NCI-H1436 (cell line): ENCODE results near the gene KIF5A.
A peak's percentile ranks its signal among the peaks of the same experiment; 100 is the strongest.
"Not testable (repeated sequence)": the region's sequence is repeated elsewhere in the genome, so short reads cannot be mapped to it uniquely, and the experiment has no call there.

Source experiments
- DNase-seq: peaks from one replicate; lab custom pipeline; 2025; lab: John Stamatoyannopoulos, UW

Gene KIF5A

DNA sequence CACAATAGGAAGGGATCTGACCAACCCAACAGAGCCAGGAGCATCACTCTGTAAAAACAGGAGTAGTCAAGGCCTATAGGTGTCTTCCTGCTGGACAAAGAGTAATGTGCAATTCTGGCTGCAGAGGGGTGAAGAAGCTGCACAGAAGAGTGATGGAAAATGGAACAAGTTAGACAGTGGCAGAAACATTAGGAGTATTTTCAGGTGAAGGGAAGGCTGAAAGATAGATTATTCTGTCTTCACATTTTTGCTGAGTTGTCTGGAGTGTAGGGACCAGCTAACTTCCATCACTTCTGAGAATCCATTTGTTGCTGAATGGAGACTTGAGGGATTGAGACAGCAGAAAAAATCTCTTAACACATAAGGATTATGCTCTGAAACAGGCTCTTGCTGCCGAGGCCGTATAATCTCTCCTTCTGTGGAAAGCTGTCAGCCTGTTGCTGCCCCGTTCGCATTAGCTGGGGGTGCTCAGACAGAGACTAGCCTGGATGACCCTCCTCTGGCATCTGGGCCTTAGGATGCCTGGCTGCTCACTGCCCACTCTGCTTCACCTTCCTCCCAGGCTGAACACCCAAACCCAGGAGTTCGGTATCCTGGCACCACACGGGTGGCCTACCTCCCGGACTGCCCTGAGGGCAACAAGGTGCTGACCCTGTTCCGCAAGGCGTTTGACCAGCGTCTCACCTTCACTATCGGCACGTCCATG is 58.3 kb downstream of the KIF5A start:
- no peak for DNase-seq

GRCh38 chr12:57609101-57609780 is 59.4 kb downstream of the KIF5A start:
- DNase-seq: no peak

DNA sequence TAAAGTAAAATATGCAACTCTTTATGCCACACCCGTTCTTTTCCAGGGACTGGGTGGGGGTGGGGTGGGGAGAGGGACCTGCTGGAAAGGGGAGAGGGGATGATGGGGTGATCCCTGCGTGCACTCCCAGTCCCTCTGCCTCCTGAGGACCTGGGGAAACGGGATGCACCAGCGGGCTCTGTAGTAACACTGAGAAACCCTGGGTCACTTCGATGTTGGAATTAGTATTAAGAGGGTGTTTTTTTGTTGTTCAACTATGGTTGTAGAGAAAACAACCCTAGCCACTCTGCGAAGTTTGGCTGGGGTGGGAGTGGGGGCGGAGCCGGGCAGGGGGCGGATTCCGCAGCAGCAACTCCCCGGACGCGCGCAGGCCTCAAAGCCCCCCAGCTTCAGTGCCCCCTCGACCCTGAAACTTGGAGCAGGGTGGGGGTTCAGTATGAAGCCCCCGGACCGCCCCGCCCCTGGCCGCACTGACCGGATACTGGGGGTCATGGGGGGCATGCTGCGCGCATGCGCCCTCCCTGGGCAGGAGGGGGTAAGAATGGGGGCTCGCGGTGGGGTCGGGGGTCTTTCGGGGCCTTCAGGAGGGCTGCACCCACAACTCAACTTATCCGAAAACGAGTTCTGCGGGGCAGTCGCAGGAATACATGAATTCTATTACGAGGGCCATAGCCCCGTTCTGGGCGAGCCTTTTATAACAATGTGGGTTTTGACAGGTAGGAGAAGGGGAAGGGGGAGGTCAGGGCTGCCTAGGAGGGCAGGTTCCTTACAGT is 60.1 kb downstream of the KIF5A start:
- DNase-seq: no peak

- DNase-seq: no peak
Measured at GRCh38 chr12:57610554-57611107, 60.8 kb downstream of the KIF5A start.

DNA sequence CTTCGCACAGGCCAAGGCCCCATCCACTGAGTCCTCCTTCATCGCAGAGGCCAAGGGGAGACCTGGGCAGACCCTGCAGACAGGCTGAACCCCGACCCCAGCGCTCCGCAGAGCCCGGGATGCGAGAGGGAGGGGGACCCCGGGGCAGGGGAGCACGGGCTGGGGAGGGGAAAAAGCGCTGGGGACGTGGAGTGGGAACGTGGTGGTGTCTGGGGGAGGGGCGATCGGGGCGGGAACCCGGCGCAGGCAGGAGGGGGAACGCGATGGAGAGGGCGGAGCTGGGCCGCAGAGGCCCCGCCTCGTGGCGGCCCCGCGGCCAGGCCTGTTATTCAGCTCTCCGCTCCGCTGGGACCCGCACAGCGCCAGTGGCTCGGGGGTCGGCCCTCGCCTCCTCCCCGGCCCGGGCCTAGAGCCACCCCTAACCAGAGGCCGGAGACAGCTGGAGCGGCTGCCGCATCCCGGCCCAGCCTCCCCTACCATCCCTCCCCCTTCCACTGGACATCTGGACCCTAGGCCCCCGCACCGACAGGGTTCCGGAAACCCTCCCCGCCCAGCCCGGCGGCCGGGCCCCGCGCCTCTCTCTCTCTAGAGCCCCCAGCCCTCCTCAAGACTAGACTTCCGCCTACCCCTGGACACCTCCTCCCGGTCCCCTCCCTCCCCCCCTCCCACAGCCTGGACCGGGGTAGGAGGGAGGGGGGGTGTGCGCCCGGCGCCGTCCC is 61.4 kb downstream of the KIF5A start, which contains the start of gene ARHGEF25:
ARHGEF25 (plus strand) TSS at position 328 of the 719 bp plus-strand sequence. CDS start 460 bp downstream, outside the sequence.
- peak; percentile 56 for DNase-seq

DNA sequence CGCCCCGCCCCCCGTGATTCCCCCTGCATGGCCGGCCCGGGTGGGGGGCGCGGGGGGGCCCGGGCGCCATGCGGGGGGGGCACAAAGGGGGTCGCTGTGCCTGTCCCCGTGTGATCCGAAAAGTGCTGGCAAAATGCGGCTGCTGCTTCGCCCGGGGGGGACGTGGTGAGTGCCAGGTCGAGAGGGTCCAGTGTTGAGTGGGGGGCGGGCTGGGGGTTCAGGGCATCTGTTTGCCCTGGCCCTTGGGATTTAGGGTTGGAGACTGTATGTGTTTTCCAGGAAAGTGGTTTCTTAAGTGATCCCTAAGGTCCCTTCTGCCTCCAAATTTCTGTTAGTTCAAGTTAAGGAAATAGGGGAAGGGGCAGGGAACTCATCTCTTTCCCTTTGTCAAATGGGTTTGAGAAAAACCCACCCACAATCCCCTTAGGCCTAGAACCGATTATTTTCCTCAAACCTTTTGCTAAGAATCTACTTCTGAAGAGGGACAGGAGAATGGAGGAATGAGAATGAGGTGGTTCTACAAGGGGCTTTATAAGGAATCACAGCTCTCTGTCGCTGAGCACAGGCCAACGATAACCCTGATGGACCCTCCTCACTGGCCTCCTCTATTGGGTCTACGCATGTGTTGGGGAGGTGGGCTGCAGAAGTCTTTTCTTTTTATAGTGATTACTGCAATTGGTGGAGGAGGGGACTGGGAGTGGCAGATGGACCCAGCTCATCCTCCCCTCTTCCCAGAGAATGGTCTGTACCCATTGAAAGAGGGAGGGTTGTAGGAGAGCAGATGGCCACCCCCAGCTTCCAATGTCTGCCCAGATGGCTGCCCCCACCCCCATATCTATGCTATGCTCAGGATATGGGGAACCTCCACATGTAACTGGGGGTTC is 62.2 kb downstream of the KIF5A start:
- DNase-seq: no peak

DNA sequence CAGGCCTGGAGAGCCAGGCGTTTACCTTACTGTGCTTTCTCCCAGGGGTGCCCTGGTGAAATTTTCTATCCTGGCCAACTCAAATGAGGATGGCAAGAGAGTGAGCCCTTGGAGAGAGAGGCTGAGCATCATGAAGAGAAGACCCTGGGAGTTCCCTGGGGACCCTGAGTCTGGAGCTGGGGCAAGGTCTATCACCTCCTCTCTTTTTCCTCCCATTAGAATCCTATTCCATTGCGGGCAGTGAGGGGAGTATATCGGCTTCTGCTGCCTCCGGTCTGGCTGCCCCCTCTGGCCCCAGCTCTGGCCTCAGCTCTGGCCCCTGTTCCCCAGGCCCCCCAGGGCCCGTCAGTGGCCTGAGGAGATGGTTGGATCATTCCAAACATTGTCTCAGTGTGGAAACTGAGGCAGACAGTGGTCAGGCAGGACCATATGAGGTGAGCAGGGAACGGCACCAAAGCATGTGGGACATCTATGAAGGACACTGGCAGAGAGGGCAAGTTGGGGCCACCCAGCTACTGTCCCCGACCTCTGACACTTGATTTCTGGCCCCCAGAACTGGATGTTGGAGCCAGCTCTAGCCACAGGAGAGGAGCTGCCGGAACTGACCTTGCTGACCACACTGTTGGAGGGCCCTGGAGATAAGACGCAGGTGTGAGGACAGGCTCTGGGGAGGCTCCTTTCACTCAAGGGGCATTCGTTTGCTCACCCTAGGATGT is 63.0 kb downstream of the KIF5A start:
- no peak for DNase-seq

DNA sequence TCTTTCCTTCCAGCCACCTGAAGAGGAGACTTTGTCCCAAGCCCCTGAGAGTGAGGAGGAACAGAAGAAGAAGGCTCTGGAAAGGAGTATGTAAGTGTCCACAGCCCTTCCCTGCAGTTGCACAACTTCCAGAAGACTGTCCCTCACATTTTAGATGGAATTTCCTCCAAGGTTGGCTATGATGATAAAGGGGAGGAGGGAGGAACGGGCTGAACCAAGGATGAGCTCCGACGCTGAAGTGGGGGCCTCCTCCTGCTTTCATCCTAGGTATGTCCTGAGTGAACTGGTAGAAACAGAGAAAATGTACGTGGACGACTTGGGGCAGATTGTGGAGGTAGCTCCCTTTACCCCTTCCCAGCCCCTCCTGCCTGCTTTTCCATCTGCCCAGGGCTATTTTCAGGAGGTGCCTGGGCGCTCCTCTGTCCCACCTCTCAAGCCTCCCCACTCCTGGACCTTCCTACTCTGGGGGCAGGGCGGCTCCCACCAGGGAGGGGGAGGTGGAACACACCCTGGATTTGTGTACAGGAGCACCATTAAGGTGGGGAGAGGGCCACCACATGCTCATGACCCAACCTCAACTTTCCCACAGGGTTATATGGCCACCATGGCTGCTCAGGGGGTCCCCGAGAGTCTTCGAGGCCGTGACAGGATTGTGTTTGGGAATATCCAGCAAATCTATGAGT is 63.7 kb downstream of the KIF5A start:
- DNase-seq: no peak

DNA sequence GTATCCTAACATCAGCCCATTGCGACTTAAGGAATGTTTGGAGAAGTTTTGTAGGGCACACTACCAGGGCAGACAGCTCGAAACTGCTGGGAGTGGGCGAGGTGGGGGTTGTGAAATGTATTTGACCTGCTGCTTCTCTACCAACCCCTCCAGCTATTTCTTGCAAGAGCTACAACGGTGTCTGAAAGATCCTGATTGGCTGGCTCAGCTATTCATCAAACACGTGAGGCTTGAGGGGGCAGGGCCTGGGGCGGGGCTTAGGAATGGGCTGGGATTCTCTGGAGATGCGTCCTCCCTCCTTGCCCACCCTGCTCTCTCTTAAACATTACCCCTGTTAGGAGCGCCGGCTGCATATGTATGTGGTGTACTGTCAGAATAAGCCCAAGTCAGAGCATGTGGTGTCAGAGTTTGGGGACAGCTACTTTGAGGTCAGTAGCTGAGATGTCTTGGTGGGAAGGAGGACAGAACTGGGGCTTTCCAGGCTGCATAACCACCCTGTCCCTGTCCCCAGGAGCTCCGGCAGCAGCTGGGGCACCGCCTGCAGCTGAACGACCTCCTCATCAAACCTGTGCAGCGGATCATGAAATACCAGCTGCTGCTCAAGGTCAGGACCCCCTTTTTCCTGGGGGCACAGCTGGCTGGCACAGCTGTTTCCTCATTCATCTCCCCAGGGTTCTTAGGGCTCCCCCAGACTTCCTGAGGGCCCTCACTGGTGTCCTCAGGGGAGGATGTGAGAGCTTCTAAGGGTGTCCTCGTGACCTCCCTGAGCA is 64.5 kb downstream of the KIF5A start:
- no peak for DNase-seq

DNA sequence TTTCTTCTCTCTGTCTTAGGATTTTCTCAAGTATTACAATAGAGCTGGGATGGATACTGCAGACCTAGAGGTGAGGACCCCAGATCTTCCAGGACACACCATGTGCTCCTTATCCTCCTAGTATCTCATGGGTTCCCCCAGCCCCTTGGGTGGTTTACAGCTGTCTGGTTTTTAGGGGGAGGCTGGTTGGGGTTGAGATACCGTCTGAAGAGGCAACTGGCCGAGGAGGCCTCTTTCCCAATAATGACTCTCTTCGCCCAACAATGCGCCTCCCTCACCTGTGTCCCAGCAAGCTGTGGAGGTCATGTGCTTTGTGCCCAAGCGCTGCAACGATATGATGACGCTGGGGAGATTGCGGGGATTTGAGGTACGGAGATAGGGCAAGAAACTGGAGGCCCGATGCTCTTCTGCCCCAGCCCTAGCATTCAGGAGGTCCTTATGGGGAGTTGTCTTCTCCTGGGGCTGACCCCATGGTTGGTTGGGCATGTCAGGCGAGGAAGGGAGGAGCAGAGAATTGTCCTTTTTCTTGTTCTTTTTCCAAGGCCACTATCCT is 65.2 kb downstream of the KIF5A start:
- DNase-seq: no peak

DNA sequence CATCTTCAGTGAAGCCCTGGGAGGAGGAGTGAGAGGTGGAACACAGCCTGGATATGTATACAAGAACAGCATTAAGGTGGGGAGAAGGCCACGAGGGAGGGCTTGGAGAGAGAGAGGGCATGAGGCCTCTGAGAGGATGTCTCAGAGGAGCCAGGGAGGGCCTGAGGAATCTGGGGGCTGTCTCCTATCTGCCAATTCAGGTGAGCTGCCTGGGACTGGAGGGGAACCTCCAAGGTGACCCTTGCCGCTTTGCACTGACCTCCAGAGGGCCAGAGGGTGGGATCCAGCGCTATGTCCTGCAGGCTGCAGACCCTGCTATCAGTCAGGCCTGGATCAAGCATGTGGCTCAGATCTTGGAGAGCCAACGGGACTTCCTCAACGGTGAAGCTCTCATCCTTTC is 65.8 kb downstream of the KIF5A start:
- DNase-seq: no peak

- DNase-seq: no peak
Measured at GRCh38 chr12:57616383-57617101, 66.7 kb downstream of the KIF5A start.

GRCh38 chr12:57617942-57618341 is 68.1 kb downstream of the KIF5A start:
- no peak for DNase-seq

- not testable (repeated sequence) for DNase-seq
Measured at GRCh38 chr12:57618431-57618830, 68.6 kb downstream of the KIF5A start.

- DNase-seq: no peak
Measured at GRCh38 chr12:57618966-57619433, 69.2 kb downstream of the KIF5A start.

GRCh38 chr12:57619434-57620244 is 69.8 kb downstream of the KIF5A start:
- DNase-seq: no peak
